ENCODE results near the gene ZNRF3.

The ZNRF3 gene

DNA sequence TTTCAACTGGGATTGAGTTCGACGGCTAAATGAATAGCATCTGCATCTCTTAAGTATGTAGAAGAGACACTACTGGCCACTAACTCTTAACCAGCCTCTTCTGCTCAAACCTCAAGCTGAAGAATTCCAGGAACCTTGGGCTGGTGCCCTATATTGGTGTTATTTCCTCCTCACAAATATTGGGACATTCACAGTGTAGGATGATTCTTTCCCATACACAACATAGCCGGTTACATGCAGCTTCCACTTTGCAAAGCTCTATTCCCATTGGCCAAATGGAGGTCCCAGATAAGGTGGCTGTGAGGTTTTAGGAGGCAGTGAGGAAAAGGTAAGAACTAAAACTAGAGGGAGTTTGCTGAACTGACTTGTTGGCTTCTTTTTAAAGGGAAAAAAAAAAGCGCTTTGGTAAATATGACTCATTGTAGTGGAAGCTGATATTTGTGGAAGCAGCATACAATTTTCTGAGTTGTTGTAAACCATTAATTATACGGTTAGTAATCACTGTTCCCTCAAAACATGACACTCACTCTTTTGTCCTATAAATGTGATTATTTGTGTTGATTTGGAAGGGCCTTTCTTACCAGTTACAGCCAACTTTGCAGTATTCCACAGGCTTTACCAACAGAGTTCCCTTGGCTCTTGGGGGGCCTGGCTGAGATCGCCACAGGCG is 160.7 kb downstream of the ZNRF3 start:
- no peak for FAIRE-seq

- FAIRE-seq = no peak
Measured at GRCh38 chr22:29044657-29045176, 161.3 kb downstream of the ZNRF3 start.

DNA sequence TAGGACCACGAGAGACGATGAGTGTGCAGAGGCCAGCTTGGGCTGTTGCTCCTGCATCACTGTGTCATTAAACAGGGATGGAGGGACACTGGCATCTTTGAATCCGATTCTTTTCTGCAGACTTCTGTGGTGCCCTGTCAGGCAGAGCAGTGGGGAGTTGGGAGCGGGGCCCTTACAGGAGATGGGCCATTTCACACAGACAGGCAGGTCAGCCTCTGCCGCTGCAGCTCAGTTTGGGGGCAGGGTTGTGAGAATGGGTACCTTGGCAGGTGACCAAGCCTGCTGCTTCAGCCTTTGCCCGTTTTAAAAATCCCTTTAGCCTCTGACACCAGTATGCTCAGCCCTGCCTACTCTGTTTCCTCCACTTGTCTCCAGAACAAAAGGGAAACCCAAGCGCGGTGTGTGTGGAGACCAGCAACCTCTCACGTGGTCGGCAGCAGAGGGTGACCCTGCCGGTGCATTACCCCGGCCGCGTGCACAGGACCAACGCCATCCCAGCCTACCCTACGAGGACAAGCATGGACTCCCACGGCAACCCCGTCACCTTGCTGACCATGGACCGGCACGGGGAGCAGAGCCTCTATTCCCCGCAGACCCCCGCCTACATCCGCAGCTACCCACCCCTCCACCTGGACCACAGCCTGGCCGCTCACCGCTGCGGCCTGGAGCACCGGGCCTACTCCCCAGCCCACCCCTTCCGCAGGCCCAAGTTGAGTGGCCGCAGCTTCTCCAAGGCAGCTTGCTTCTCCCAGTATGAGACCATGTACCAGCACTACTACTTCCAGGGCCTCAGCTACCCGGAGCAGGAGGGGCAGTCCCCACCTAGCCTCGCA is 165.7 kb downstream of the ZNRF3 start:
- FAIRE-seq = no peak

GRCh38 chr22:29049655-29050263 is 166.4 kb downstream of the ZNRF3 start:
- no peak for FAIRE-seq

GRCh38 chr22:29050457-29050856 is 167.1 kb downstream of the ZNRF3 start:
- FAIRE-seq = no peak

DNA sequence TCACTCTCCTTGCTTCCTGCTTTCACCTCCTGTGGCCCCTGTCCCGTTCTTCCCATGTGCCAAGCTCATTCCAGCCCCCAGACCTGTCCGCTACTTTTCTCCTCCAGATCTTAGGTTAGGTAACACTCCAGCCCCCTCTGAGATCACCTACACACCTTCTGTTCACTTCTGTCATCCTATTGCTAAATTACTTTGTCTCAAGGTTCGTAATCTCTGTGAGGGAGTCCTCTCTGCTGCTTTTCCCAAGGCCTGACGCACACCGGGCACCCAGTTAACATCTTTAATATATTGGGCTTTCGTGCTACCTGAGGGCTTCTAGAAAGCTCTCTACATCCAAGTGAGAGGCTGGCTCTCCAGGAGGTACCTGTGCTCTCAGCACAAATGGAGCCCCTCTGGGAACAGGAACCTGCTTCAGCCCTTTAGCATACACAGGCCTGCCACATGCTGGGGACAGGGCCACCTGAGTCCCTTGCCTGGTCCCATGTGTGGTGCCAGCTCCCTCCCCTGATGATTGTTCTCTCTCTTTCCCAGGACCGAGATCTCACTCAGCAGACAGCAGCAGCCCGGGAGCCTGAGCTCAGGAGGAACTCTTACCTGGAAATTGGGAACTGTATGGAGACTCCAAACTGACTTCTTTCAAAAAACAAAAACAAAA is 169.8 kb downstream of the ZNRF3 start:
- no peak for FAIRE-seq

- no peak for FAIRE-seq
Measured at GRCh38 chr22:29054251-29054767, 170.9 kb downstream of the ZNRF3 start.

GRCh38 chr22:29055192-29055830 is 171.9 kb downstream of the ZNRF3 start:
- FAIRE-seq = no peak

- no peak for FAIRE-seq
Measured at GRCh38 chr22:29056472-29056871, 173.1 kb downstream of the ZNRF3 start.

- no peak for FAIRE-seq
Measured at GRCh38 chr22:29060251-29060869, 177.0 kb downstream of the ZNRF3 start.

- FAIRE-seq = no peak
Measured at GRCh38 chr22:29060931-29061330, 177.6 kb downstream of the ZNRF3 start.

GRCh38 chr22:29061773-29062172 is 178.4 kb downstream of the ZNRF3 start, which contains the start of gene C22orf31:
Gene C22orf31, minus strand, starts transcription at chr22:29061831. Its CDS starts 39 bp downstream, at chr22:29061792.
- no peak for FAIRE-seq

DNA sequence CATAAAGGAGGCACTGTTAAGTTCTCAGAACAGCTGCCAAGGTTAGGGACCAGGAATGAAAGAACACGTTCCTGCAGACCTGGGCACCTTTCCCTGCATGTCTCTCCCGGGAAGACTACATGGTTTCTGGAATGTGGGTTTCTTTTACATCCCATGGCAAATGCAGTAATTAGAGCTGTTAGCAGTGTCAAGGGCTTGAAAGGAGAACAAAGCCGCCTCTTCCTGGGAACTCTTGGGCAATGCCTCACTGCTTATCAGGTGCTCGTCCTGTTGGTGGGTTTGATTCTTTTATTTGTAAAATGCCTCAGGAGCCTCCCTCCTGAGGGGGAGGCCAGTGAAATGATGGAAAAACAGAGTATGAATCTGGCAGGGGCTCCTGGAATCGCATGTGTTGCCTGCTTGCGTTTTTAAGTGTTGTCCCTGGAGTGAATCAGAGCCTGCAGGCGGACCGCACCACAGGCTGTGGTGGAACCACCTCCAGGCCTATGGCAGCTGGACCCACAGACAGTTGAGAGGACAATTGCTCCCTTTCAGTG is 179.0 kb downstream of the ZNRF3 start:
- FAIRE-seq = no peak

- no peak for FAIRE-seq
Measured at GRCh38 chr22:29065468-29066190, 182.3 kb downstream of the ZNRF3 start.

DNA sequence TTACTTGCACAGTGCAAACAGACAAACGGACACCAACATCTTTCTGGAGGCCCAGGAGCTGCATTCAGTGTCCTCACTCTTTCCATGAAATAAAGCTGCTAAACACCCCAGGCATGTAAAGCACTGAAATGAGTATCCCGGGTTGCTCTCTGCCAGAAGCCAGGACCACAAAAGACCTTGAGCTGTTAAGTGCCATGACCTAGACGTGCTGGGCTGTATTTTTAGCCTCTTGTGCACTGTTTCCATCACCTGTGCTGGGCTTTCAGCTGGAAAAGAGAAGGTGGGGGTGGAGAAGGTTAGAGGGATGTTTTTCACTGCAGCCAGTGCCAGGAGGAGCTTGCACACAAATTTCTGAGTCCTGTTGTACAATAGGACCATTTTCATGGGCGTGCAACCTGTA is 186.1 kb downstream of the ZNRF3 start:
- no peak for FAIRE-seq

- no peak for FAIRE-seq
Measured at GRCh38 chr22:29070490-29070889, 187.1 kb downstream of the ZNRF3 start.

DNA sequence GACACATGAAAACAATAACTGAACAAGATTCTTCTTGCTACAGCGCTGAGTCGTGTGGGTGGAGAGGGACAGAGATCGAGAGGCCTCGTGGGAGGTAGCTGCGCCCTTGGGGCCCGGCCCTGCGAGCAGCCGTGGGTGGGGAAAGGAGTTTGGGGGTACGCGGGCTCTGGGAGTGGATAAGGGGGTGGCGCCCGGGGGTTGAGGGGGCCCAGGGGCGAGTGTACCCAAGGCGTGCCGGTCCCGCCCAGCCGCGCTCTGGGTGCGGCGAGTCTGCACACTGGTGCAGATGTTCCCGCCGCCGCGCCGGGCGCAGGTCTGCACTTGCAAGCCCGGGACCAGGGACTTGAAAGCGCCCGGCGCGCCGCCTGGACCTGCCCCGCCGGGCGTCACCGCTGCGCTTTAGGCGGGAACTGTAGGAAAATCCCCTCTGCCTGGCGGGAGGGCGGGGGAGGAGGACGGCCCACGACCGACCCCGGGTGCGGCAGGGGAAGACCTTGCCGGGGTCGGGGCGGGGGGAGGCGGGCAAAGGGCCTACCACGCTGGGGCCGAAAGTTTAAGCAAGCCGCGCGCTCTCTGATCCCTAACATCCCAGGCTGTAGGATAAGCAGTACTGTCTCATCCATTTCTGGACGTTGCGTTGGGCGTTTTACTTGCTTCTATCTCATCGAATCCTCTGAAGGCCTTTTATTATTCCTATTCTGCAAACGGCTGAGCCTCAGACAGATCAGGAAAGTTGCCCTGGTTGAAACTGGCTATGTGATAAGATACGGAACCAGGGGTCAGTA is 188.1 kb downstream of the ZNRF3 start:
- no peak for FAIRE-seq

- FAIRE-seq = no peak
Measured at GRCh38 chr22:29072193-29072978, 189.0 kb downstream of the ZNRF3 start.

DNA sequence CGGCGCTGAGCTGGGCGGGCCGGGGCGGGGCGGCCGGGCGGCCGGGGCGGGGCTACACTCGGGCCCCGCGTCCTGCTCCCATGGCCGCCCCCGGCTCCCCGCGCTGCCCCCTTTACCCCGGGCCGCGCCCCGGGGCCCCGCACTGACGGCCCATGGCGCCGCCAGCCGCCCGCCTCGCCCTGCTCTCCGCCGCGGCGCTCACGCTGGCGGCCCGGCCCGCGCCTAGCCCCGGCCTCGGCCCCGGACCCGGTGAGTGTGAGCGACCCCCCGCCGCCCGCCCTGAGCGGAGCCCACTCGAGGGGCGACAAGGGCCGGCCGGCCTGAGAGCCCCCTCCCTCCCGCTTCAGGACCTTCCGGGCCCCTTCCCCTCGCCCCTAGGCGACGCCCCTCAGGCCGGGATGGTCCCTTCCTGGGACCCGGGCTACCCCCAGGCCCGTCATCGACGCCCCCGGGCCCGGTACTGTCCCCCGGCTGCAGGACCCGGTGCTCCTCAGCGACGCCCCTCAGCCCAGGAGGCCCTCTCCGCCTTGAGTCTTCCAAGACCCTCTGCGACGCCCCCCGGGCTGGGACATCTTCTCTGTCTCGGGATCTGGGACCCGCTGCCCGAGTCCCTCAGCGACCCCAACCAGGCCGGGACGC is 189.7 kb downstream of the ZNRF3 start, which contains the start of gene KREMEN1:
Gene KREMEN1, plus strand, starts transcription at position 57 of the 639 bp plus-strand sequence. Its CDS starts 96 bp downstream, at position 153.
- FAIRE-seq = no peak

All from TTC549 (cell line).